ENCODE data around the gene GNG12. TPM values are rescaled to one million over a fixed set of nuclear protein-coding genes. Genes with fewer than 3 reads are reported as not detected.

The GNG12 gene
- total RNA-seq, 1 experiment from 2014 or later: 117 TPM

DNA sequence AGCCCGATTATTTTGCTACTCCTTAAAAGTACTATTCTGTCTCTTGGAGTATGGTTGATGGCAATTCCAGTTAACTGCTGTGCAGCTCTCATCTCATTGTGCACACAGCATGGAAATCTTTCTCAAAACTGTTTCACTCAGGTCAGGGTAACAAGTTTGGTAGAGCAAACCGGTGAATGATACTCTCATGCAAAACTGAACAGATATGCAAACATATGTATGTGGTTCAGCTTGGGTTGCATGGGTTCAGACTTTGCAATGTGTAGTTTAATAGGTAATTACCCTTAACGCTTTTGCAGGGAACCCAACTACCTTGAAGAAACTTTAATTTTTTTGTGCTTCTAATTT lies 146.1 kb downstream of the GNG12 start:
- TSS peak; percentile 46 for BruUV-seq (replicated peaks)

DNA sequence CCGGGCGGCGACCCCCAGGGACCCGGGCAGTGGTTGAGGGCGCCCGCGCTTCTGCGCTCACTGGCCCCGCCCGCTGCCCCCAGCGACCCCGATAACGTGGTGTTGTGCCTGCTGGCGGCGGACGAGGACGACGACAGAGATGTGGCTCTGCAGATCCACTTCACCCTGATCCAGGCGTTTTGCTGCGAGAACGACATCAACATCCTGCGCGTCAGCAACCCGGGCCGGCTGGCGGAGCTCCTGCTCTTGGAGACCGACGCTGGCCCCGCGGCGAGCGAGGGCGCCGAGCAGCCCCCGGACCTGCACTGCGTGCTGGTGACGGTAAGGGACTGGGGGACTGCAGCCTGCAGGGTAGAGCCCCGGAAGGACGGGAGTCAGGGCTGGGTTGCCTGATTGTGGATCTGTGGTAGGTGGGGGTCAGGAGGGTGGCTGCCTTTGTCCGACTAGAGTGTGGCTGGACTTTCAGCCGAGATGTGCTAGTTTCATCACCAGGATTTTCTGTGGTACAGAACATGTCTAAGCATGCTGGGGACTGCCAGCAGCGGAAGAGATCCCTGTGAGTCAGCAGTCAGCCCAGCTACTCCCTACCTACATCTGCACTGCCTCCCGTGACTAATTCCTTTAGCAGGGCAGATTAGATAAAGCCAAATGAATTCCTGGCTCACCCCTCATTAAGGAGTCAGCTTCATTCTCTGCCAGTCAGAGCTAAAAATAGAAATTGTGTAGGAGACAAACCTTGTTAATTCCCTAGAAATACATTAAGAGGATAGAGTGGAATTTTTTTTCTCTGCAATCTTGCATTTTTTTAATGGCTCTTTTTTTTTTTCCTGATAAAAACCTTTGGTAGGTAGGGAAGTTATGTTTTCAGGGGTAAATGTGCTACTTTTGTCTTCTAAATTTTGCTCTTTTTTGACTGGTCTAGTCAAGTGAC lies 146.7 kb downstream of the GNG12 start:
- Mint-ChIP-seq H3K9me3 (ENCODE audit: unreplicated experiment) (no peaks in the 10 kb centered on the region), H3K4me3 (ENCODE audit: unreplicated experiment) (peak overlapping the region; percentile 87), H3K27ac (ENCODE audit: low read depth, unreplicated experiment) (peak overlapping the region; percentile 89), H3K27me3 (ENCODE audit: insufficient read depth, unreplicated experiment) (no peaks in the 10 kb centered on the region), H3K4me1 (ENCODE audit: insufficient read depth, unreplicated experiment) (peaks cover 34% of the 10 kb centered on the region), H3K36me3 (ENCODE audit: insufficient read depth, unreplicated experiment) (peaks cover 53% of the 10 kb centered on the region)
- intact Hi-C loops (cut with micrococcal nuclease): loop anchor here (1.0 to 5.0 kb wide), 6 partner anchors 22 to 426 kb away; no protein-coding TSS in a partner anchor
- POLR2A ChIA-PET: interaction anchor here (0.6 to 12.5 kb wide), 33 partner anchors 8 to 753 kb away, joined by 3 to 446 read pairs (median 5); partner anchors contain the start of genes GNG12 and SERBP1
- TF ChIP-seq, protein P1, sequence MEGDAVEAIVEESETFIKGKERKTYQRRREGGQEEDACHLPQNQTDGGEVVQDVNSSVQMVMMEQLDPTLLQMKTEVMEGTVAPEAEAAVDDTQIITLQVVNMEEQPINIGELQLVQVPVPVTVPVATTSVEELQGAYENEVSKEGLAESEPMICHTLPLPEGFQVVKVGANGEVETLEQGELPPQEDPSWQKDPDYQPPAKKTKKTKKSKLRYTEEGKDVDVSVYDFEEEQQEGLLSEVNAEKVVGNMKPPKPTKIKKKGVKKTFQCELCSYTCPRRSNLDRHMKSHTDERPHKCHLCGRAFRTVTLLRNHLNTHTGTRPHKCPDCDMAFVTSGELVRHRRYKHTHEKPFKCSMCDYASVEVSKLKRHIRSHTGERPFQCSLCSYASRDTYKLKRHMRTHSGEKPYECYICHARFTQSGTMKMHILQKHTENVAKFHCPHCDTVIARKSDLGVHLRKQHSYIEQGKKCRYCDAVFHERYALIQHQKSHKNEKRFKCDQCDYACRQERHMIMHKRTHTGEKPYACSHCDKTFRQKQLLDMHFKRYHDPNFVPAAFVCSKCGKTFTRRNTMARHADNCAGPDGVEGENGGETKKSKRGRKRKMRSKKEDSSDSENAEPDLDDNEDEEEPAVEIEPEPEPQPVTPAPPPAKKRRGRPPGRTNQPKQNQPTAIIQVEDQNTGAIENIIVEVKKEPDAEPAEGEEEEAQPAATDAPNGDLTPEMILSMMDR (IDR thresholded peaks at IDR 0.05; ENCODE audit: unreplicated experiment): no peak
- TSS peak; percentile 71 for BruUV-seq (replicated peaks)
- CTCF ChIA-PET: interaction anchor here (0.7 to 6.0 kb wide), 12 partner anchors 18 to 154 kb away, joined by 3 to 67 read pairs (median 4); no protein-coding TSS in a partner anchor
- peak; percentile 98 for DNase-seq (ENCODE audit: unreplicated experiment)

More for the DNA sequence above, 146.1 kb downstream of the GNG12 start:
- H3K36me3 Mint-ChIP-seq (ENCODE audit: insufficient read depth, unreplicated experiment): peaks cover 59% of the 10 kb centered on the region
- H3K27me3 Mint-ChIP-seq (ENCODE audit: insufficient read depth, unreplicated experiment): no peaks in the 10 kb centered on the region
- no peaks in the 10 kb centered on the region for H3K9me3 Mint-ChIP-seq (ENCODE audit: unreplicated experiment)
- TF ChIP-seq, protein P1 (IDR thresholded peaks at IDR 0.05; ENCODE audit: unreplicated experiment): no peak
- DNase-seq (ENCODE audit: unreplicated experiment): no peak
- CTCF ChIA-PET: interaction anchor here (0.9 to 6.0 kb wide), 8 partner anchors 59 to 154 kb away, joined by 3 to 67 read pairs (median 4); no protein-coding TSS in a partner anchor
- peak overlapping the region; percentile 89 for H3K27ac Mint-ChIP-seq (ENCODE audit: low read depth, unreplicated experiment)
- peak overlapping the region; percentile 87 for H3K4me3 Mint-ChIP-seq (ENCODE audit: unreplicated experiment)
- intact Hi-C loops (cut with micrococcal nuclease): loop anchor here (1.0 to 5.0 kb wide), 3 partner anchors 22 to 425 kb away; no protein-coding TSS in a partner anchor
- peaks cover 34% of the 10 kb centered on the region for H3K4me1 Mint-ChIP-seq (ENCODE audit: insufficient read depth, unreplicated experiment)
- POLR2A ChIA-PET: interaction anchor here (0.7 to 12.5 kb wide), 24 partner anchors 9 to 753 kb away, joined by 3 to 446 read pairs (median 8); partner anchors contain the start of genes GNG12 and SERBP1

DNA sequence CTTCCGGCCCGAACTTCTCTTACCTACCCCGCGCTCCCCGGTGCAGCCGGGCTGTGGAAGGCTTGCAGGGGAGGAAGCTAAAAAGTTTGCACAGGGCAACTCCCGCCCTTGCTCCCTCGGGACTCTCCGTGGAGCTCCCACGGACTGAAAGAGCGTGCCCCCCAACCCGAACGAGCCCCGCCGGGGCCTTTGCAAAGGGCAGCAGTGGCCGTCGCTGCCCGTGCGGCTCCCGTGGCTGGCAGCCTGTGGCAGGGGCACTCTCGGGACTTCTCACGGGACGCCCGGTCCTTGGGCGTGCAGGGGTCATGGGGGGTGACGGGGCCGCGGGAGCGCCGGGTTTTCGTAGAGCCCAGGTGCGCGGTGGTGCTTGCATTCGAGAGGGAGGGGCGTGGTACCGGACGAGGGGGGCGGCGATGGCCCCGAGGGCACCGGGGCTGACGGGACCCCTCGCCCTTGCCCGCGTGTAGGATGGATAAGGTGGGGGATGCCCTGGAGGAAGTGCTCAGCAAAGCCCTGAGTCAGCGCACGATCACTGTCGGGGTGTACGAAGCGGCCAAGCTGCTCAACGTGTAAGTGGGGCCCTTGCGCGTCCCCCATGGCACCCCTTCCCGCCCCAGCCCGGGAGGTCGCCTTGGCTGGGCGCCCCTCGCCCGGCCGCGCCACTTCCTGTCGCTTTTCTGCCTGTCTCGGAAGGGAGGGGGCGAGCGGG lies 147.6 kb downstream of the GNG12 start:
- Mint-ChIP-seq H3K4me1 (ENCODE audit: insufficient read depth, unreplicated experiment) (peaks cover 34% of the 10 kb centered on the region), H3K27ac (ENCODE audit: low read depth, unreplicated experiment) (peak overlapping the region; percentile 89), H3K9me3 (ENCODE audit: unreplicated experiment) (no peaks in the 10 kb centered on the region), H3K27me3 (ENCODE audit: insufficient read depth, unreplicated experiment) (no peaks in the 10 kb centered on the region), H3K4me3 (ENCODE audit: unreplicated experiment) (peak overlapping the region; percentile 87), H3K36me3 (ENCODE audit: insufficient read depth, unreplicated experiment) (peaks cover 53% of the 10 kb centered on the region)
- no TSS peak for BruUV-seq (replicated peaks)
- intact Hi-C loops (cut with micrococcal nuclease): loop anchor here (1.0 to 5.0 kb wide), 7 partner anchors 23 to 427 kb away; no protein-coding TSS in a partner anchor
- POLR2A ChIA-PET: interaction anchor here (0.6 to 12.5 kb wide), 36 partner anchors 9 to 453 kb away, joined by 3 to 446 read pairs (median 8); partner anchors contain the start of gene GNG12
- TF ChIP-seq, protein P1 (IDR thresholded peaks at IDR 0.05; ENCODE audit: unreplicated experiment): no peak
- CTCF ChIA-PET: interaction anchor here (0.8 to 6.0 kb wide), 8 partner anchors 18 to 150 kb away, joined by 3 to 67 read pairs (median 17); no protein-coding TSS in a partner anchor
- DNase-seq (ENCODE audit: unreplicated experiment): peak; percentile 45

Measured in MCF 10A (cell line).